HCT116 (cell line): ENCODE results near the gene FOXL2. TPM values are rescaled to one million over a fixed set of nuclear protein-coding genes. Genes with fewer than 3 reads are reported as not detected.

Source experiments
- ATAC-seq: fragments of 200-7000 bp; cut with Tn5 transposase; 2 replicates; pipeline ENCODE4 v1.9.1; 2020; ENCODE audit warnings: mild to moderate bottlenecking, moderate library complexity
- BruUV-seq: library from RNA; stranded (reverse); fragments of 400-500 nt; replicated peaks from 2 replicates; lab custom pipeline; 2021; lab: Mats Ljungman, UMichigan
- CTCF ChIA-PET: fragments of 300-600 bp; sonication (Branson Sonifier 250); formaldehyde crosslinking; loops from one replicate; lab custom pipeline; 2021; ENCODE audit warnings: antibody characterized with exemption; lab: Charles Lee
- POLR2A ChIA-PET: fragments of 300-600, 350-600 bp; sonication (Branson Sonifier 250); formaldehyde crosslinking; loops from one replicate; lab custom pipeline; 2021; ENCODE audit warnings: antibody characterized with exemption; lab: Charles Lee
- RAD21 ChIA-PET, 2 experiments: fragments of 300-600 bp; sonication (Branson Sonifier 250); formaldehyde crosslinking; loops; one replicate each; lab custom pipeline; 2023; ENCODE audit warnings: low total read pairs in 2 of 2; ENCODE audit not compliant: uncharacterized antibody in 2 of 2, unreplicated experiment in 2 of 2, low non-redundant PET in 1 of 2; lab: Charles Lee
- DNase-seq: peaks from one replicate; pipeline ENCODE4 v3.0.0-alpha.2; 2010; ENCODE audit warnings: low read depth, low spot score
- H2AFZ ChIP-seq: fragments of 200-600 bp; shearing (Covaris generic), sonication (generic); 2 replicates; pipeline ENCODE4 v1.6.1; 2017; ENCODE audit warnings: low read depth, mixed run types, mixed read lengths, antibody characterized with exemption, low read length; ENCODE audit not compliant: poor library complexity, severe bottlenecking
- H3K27ac ChIP-seq: 2 replicates; pipeline ENCODE4 v1.5.1; 2012; ENCODE audit warnings: low read depth, low read length
- H3K27me3 ChIP-seq: fragments of 200-600 bp; sonication (generic); 2 replicates; pipeline ENCODE4 v1.6.1; 2016; ENCODE audit warnings: mixed run types, low read length, mixed read lengths; ENCODE audit not compliant: insufficient read depth
- H3K36me3 ChIP-seq, 2 experiments: fragments of 200-500 bp in 1 of 2; fragments of 200-600 bp in 1 of 2; sonication (Bioruptor generic) in 1 of 2; sonication (generic) in 1 of 2; 2 replicates each; pipeline versions ENCODE4 v1.5.1 to v1.6.1; 2014 to 2016; ENCODE audit warnings: low read length in 2 of 2, inconsistent platforms in 1 of 2, mixed read lengths in 1 of 2, mixed run types in 1 of 2; ENCODE audit not compliant: insufficient read depth in 2 of 2, control insufficient read depth in 1 of 2
- H3K4me1 ChIP-seq, 2 experiments: fragments of 200-600 bp in 1 of 2; sonication (generic) in 1 of 2; 2 replicates each; pipeline versions ENCODE4 v1.5.1 to v1.6.1; 2012 to 2017; ENCODE audit warnings: low read length in 2 of 2, inconsistent platforms in 1 of 2, mild to moderate bottlenecking in 1 of 2, mixed read lengths in 1 of 2, mixed run types in 1 of 2, moderate library complexity in 1 of 2; ENCODE audit not compliant: insufficient read depth in 2 of 2, control insufficient read depth in 1 of 2
- H3K4me2 ChIP-seq: fragments of 200-600 bp; sonication (generic); 2 replicates; pipeline ENCODE4 v1.6.1; 2017; ENCODE audit warnings: mixed run types, low read length, mixed read lengths
- H3K4me3 ChIP-seq, 2 experiments: fragments of 200-600 bp in 1 of 2; sonication (generic) in 1 of 2; replicated peaks in 1 of 2; 2 replicates each; pipeline ENCODE4 v1.5.1; 2011 to 2016; ENCODE audit warnings: low read length in 2 of 2, control low read depth in 1 of 2, low read depth in 1 of 2, mild to moderate bottlenecking in 1 of 2, mixed read lengths in 1 of 2, mixed run types in 1 of 2
- H3K79me2 ChIP-seq: fragments of 200-600 bp; sonication (generic); 2 replicates; pipeline ENCODE4 v1.6.1; 2017; ENCODE audit warnings: mild to moderate bottlenecking, mixed run types, low read length, moderate library complexity, mixed read lengths; ENCODE audit not compliant: insufficient read depth
- H3K9ac ChIP-seq: fragments of 200-600 bp; sonication (generic); 2 replicates; pipeline ENCODE4 v1.6.1; 2016; ENCODE audit warnings: low read length, mixed read lengths
- H3K9me2 ChIP-seq: fragments of 200-600 bp; sonication (generic), shearing (Covaris generic); 2 replicates; pipeline ENCODE4 v1.6.1; 2017; ENCODE audit warnings: mixed run types, mild to moderate bottlenecking, moderate library complexity; ENCODE audit not compliant: insufficient read depth
- H3K9me3 ChIP-seq, 2 experiments: fragments of 200-500 bp in 1 of 2; fragments of 200-600 bp in 1 of 2; sonication (Bioruptor generic) in 1 of 2; sonication (generic) in 1 of 2; 2 replicates each; pipeline ENCODE4 v1.6.1; 2014 to 2017; ENCODE audit warnings: low read length in 2 of 2, mixed read lengths in 2 of 2, inconsistent platforms in 1 of 2, low read depth in 1 of 2, mild to moderate bottlenecking in 1 of 2, mixed run types in 1 of 2, moderate library complexity in 1 of 2; ENCODE audit not compliant: control insufficient read depth in 1 of 2, insufficient read depth in 1 of 2
- H4K20me1 ChIP-seq: fragments of 200-600 bp; sonication (generic), shearing (Covaris generic); 2 replicates; pipeline ENCODE4 v1.6.1; 2017; ENCODE audit warnings: mixed run types, mild to moderate bottlenecking, moderate library complexity; ENCODE audit not compliant: insufficient read depth
- CEBPB ChIP-seq: IDR thresholded peaks from 2 replicates; pipeline ENCODE4 v1.6.1; 2012; ENCODE audit warnings: low read depth
- EGR1 ChIP-seq: IDR thresholded peaks from 2 replicates; pipeline ENCODE4 v1.6.1; 2012; ENCODE audit warnings: low read depth
- EZH2 ChIP-seq: fragments of 200-600 bp; sonication (generic); IDR thresholded peaks from 2 replicates; pipeline ENCODE4 v1.6.1; 2017; ENCODE audit warnings: antibody characterized with exemption, mixed run types
- EZH2phosphoT487 ChIP-seq: fragments of 200-600 bp; IDR thresholded peaks from 2 replicates; pipeline ENCODE4 v1.6.1; 2018; ENCODE audit warnings: antibody characterized with exemption, borderline replicate concordance
- FOSL1 ChIP-seq: IDR thresholded peaks from 2 replicates; pipeline ENCODE4 v1.6.1; 2012; ENCODE audit warnings: low read depth
- RAD21 ChIP-seq: IDR thresholded peaks from 2 replicates; pipeline ENCODE4 v1.6.1; 2012; ENCODE audit warnings: low read depth, mild to moderate bottlenecking
- TCF7L2 ChIP-seq: IDR thresholded peaks from 2 replicates; pipeline ENCODE4 v1.7.0; 2011; ENCODE audit warnings: borderline replicate concordance, inconsistent platforms; ENCODE audit not compliant: insufficient read depth, insufficient read length; ENCODE audit errors: extremely low read depth
- ZFX ChIP-seq: fragments of 450-650 bp; IDR thresholded peaks from 2 replicates; pipeline ENCODE4 v1.6.1; 2017
- ZNF274 ChIP-seq: fragments of 200-500 bp; sonication (Bioruptor generic); IDR thresholded peaks from 2 replicates; pipeline ENCODE4 v1.6.1; 2014; ENCODE audit warnings: mild to moderate bottlenecking, low read depth, low read length, inconsistent platforms
- intact Hi-C: fragments of 100-400 bp; cut with micrococcal nuclease; formaldehyde crosslinking; loops from 2 replicates; pipeline ENCODE4 v1.10.0; 2022
- total RNA-seq: library from RNA; stranded (reverse); gene quantifications from one replicate; pipeline ENCODE4 v1.2.1, GENCODE V29; 2021; ENCODE audit not compliant: unreplicated experiment
- TF ChIP-seq, protein P1 (sequence below), 3 experiments: fragments of 200-600 bp in 1 of 3; sonication (generic) in 1 of 3; IDR thresholded peaks in 2 of 3; conservative IDR thresholded peaks in 1 of 3; 2 replicates each; pipeline ENCODE4 v1.5.1; 2012 to 2017; ENCODE audit warnings: low read depth in 2 of 3, low read length in 2 of 3, antibody characterized with exemption in 1 of 3, borderline replicate concordance in 1 of 3, control low read depth in 1 of 3, mild to moderate bottlenecking in 1 of 3, mixed read lengths in 1 of 3, mixed run types in 1 of 3, moderate library complexity in 1 of 3; ENCODE audit not compliant: insufficient read depth in 1 of 3

The FOXL2 gene
- total RNA-seq, 1 experiment from 2014 or later = not detected

- TF ChIP-seq RAD21 (no peak), CEBPB (no peak), ZNF274 (no peak), TCF7L2 (no peak), EZH2 (no peak)
These were observed 44.8 kb downstream of the FOXL2 start (continued) for GRCh38 chr3:138902171-138902570.

DNA sequence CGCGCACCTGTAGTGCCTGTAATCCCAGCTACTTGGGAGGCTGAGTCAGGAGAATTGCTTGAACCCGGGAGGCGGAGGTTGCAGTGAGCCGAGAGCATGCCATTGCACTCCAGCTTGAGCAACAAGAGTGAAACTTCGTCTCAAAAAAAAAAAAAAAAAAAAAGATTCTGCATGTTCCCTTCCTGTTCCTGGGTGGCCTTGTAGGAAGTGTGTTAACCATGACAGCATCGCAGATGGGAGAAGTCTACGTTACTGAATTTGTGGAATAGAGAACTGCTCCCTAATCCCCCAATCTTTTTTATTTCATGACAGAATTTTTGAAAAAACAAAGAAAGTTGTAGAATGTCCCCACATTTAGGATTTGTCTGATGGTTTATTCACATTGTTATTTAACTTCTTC, 45.4 kb downstream of the FOXL2 start:
- TF ChIP-seq, protein P1, sequence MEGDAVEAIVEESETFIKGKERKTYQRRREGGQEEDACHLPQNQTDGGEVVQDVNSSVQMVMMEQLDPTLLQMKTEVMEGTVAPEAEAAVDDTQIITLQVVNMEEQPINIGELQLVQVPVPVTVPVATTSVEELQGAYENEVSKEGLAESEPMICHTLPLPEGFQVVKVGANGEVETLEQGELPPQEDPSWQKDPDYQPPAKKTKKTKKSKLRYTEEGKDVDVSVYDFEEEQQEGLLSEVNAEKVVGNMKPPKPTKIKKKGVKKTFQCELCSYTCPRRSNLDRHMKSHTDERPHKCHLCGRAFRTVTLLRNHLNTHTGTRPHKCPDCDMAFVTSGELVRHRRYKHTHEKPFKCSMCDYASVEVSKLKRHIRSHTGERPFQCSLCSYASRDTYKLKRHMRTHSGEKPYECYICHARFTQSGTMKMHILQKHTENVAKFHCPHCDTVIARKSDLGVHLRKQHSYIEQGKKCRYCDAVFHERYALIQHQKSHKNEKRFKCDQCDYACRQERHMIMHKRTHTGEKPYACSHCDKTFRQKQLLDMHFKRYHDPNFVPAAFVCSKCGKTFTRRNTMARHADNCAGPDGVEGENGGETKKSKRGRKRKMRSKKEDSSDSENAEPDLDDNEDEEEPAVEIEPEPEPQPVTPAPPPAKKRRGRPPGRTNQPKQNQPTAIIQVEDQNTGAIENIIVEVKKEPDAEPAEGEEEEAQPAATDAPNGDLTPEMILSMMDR (IDR thresholded peaks at IDR 0.05 in 2 of 3, conservative IDR thresholded peaks at IDR 0.05 in 1 of 3; ENCODE audit: borderline replicate concordance in 1 of 3, insufficient read depth in 1 of 3, low read depth in 2 of 3, low read length in 2 of 3) = no peak
- TF ChIP-seq EZH2phosphoT487 (no peak), EGR1 (no peak), FOSL1 (no peak), ZFX (no peak)
- TF ChIP-seq, all 23 proteins: peak for 0
- H3K27me3 ChIP-seq = no peaks in the 10 kb centered on the region
- ATAC-seq (no peak), DNase-seq (no peak)
- no peaks in the 10 kb centered on the region for H3K79me2 ChIP-seq
- H3K4me2 ChIP-seq = no peak overlapping the region
- ChIA-PET RAD21 (no interaction called here), CTCF (interaction anchor here (6.4 kb wide), 1 partner anchor 14 kb away, joined by 40 read pairs; no protein-coding TSS in a partner anchor), POLR2A (no interaction called here)
- no peak overlapping the region for H3K27ac ChIP-seq
- H3K4me1 ChIP-seq = no peaks in the 10 kb centered on the region; a peak in 1 of 4 replicates
- intact Hi-C loops = no loop called here
- H3K9me3 ChIP-seq = no peaks in the 10 kb centered on the region
- no TSS peak for BruUV-seq
- no peak overlapping the region for H2AFZ ChIP-seq
- no peaks in the 10 kb centered on the region for H3K36me3 ChIP-seq
- H3K9me2 ChIP-seq = no peaks in the 10 kb centered on the region
- no peak overlapping the region for H3K4me3 ChIP-seq
- H4K20me1 ChIP-seq = no peaks in the 10 kb centered on the region
- no peak overlapping the region for H3K9ac ChIP-seq
